DMS 273 (cell line): ENCODE results near the gene ARHGEF16.

ENCODE experiments used
- DNase-seq: peaks from one replicate; lab custom pipeline; 2025; ENCODE audit not compliant: unreplicated experiment; lab: John Stamatoyannopoulos, UW

The ARHGEF16 gene

DNA sequence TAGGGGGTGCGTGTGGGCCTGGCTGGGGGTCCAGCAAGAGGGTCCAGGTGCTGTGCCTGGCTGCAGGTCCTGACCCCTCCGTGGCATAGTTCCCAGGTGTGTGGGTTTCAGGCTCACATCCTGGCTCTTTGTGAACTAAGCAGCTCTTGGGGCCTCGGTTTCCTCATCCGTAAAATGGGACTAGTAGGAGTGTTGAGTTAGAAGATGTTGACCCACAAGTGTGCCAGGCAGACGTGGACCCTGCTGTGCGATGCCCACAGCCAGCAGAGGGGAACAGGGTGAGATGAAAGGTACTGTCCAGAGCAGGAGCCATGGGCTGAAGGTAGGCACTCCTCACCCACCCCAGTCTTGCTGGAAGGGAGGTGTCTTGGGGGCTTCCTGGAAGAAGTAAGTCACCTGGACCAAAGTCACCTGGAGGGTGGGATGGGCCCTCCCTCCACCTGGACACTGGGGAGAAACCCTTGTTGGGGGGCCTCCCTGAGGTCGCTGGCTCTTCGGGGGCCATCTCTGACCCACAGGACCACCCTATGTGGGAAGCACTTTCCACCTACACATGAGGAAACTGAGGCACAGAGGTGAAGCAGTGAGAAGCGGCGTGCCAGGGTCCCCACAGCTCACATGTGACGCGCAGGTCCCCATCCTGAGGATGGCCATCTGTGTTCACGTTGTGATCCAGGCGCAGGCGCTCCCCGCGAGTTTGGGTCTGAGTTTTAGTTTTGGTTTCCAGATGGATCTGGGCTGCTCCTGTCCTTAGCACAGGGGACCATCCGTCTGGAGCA, 1.4 kb downstream of the ARHGEF16 start:
- no peak for DNase-seq

DNA sequence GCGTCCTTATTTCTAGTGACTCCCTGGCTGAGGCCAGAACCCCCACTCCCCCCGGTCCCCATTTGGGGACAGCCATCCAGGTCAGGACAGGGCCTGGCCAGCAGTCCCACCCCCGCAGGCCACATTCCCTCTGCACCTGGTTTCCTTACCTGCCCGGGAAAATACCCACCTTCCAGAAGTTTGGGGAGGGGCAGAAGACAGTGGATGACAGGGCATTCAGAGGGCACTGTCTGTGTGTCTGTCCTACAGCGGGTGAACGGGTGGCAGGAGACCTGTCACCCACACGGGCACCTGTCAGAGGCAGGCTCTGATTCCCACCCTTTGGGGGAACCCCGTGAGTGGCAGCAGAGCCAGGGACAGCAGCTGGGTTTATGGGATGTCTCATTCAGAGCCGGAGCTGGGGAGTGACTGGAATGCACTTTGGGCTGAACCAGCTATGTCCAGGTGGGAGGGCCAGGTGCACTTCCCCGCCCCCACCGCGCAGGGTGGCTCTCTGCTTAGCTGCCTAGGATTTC, 2.0 kb downstream of the ARHGEF16 start:
- no peak for DNase-seq

DNA sequence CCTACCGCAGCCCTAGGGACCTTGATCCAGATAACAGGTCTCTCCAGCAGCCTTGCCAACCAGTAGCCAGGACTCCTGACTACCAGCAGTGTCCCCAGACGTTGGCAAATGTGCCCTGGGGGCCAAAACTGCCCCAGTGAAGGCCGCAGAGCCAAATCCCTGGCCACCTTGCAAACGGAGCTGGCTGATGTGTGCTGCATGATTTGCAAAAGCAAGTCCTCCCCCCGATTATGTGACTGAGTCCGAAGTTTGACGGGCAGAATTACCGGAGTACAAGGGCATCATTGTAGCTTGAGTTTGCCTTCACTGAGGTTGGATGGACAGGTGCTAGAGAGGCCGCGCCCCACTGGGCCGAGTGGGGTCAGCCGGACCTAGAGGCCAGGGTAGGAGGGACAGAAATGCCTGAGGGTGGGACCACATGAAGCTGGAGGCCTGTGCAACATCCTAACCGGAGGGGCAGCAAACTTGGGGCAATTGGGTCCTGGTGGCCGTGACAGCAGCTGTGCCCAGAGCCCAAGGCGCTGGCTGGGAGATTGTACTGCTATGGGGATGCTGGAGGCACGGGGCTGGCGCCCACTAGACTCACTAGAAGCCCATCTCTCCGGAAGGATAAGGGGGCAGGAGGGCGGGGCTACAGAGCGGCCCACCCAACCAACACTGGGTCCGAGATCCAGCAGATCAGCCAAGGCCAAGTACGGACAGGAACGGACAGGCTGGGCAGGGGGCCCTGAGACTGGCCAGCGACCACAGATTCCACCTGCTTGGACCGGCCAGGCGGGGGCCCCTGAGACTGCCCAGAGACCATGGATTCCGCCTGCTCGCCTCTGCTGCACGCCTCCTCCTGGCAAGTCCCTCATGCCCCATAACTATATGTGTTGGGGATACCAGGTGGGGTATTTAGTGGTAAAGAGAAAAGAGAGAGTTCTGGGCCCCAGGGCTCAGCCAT, 2.8 kb downstream of the ARHGEF16 start:
- DNase-seq, result no peak

DNA sequence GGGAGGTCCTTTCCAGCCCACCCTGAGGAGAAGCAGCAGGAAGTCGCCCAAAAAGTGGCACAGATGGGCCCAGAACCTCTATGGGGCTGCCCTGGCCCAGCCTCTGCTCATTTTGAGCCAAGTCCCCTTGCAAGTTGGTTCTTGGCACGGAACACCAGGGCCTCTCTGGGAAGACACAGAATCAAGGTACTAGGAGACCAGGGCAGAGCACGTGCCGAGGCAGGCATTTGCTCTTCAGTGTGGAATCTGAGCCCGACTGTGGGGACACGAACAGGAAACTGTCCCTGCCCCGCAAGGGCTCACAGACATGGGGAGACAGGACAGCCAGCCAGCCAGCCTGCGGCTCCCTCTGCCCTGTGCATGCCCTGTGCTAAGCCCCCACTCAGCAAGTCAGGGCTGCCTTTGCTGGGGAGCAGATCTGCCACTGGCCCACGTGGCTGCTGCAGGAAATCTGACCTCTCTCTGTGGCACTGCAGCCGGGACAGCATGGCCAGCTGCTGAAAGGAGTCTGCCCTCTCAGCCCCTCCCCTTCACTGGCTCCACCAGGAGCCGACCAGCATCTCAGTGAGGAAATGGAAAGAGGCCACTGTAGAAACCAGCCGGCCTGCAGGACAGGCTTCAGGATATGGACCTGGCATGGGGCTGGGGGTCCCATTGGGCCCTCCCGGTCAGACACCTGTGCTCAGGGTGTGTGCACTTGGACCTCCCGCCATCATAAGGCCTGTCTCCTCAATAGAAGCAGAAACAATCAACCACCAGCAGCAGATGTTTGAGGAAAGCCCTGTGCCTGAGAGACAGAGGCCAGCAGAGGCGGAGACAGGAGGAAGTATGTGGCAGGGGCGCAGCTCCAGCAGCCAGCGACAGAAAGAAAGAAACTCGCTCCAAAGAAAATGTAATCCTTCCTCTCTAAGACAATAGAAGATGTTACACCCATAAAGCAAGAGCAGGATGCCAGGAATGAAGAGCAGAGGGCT, 3.7 kb downstream of the ARHGEF16 start:
- peak; percentile 46 for DNase-seq

DNA sequence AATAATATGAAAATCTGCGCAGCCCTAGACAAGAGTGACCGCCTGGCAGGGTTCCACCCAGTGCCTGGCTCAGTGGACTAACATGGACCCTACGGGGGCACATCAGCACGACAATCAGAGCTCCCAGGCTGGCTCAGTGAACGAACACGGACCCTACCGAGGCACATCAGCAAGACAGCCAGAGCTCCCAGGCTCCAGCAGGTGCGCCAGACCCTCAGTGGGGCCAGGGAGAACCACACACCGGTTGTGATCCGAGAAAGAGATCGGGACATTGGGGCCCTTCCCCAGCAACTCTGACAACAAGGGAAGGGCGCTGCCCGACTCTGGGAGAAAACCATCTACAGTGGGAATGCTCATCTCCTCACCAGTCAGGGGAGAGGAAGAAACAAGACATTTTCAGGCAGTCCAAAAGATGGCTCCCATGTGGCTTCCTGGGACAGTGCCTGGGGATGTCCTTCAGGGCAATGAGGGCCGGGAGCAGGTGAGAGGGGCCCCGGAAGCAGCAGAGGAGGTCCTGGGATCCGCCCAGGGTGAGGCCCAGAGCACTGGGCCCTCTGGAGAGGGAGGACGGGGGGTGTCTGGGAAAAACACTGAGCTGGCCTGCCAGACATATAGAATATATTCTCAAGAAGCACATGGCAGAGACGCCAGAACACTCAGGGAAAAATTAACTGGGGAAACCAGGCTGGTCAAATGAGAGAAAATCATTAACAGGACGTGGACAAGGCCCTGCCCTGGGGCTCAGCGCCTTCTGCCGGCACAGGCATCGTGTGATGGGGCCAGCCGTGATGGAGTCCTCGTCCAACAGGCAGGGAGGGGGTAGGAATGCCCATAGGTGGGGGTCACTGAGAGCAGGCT, 4.8 kb downstream of the ARHGEF16 start:
- DNase-seq, result no peak

DNA sequence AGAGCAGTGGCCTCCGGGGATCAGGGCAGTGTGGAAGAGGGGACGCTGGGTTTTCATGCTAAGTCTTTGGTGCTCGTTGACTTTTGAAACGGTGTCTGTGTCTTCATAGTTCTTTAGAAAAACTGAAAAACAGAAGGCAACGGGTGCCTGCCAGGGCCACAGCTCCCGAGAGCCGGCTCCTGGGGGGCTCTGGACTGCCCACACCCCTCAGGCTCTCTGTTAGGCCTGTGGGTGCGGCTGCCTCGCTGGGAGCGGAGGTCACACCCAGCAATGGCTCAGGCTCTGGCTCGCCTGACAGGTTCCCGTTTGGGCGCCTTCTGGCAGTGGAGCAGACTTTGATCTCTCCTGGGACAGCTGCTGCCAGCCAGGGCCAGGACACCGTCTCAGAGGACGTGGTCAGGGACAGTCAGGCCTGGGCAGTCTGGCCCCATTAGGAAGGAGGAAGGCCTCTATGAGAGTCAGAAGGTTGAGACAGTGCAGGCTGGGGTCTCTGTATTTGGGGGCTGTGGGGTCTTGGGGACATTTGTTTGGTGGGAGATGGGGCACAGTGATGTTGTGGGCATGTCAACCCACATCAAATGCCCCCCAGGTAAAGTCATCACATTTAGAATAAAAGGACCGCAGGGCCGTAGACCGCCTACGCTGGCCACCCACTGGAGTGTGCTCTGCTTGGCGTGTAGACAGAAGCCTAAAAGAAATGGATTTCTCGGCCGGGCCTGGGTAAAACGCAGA, 5.6 kb downstream of the ARHGEF16 start:
- DNase-seq, result no peak

DNA sequence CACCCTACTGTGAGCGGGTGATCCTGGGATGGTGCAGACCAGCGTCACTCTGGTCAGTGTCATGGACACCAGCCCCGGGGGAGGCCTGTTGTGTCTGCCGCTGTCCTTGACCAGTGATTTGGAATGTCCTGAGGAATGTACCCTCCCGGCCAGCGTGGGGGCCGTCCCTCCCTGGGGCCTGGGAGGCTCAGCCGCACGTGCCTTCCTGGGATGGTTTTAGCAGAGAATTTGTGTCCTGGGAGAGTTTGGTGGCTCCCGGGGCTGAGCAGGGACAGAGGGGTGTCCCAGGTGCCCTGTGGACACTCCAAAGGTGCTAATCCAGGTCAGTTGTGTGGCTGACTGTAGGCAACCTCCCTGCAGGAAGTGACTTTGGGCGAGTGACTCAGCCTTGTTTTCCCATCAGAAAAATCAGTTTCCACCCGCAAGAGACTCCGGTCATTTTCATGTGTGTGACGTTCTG, 6.2 kb downstream of the ARHGEF16 start:
- DNase-seq, result no peak

DNA sequence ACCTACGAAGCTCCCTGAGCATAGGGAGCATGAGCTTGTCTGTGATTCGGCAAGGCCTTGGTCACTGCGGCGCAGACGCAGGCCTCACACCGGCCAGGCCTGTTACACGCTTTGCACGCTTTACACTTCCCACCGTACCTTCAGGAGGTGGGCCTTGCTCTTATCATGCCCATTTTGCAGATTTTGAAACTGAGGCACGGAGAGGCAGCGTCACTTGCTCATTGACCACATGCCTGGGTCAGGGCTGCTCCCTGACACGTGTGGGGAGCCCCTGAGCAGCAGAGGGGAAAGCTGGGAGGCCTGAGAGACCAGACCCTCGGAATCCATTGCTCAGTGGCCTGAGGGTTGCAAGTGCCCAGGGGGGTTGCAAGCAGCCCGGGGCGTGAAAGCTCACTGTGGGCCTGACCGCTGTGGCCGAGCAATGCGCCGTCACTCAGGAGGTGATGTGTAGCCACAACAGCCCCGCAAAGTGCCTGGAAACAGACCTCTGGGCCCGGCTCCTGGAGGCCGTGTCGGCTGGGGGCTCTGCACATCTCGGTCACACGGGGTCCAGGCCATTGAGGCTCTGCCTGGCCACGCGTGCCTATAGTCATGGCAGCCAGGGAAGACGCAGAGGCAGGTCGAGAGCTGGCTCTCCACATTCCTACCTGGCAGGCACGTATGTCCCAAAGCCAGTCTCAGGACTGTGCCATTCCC, 6.9 kb downstream of the ARHGEF16 start:
- no peak for DNase-seq

DNA sequence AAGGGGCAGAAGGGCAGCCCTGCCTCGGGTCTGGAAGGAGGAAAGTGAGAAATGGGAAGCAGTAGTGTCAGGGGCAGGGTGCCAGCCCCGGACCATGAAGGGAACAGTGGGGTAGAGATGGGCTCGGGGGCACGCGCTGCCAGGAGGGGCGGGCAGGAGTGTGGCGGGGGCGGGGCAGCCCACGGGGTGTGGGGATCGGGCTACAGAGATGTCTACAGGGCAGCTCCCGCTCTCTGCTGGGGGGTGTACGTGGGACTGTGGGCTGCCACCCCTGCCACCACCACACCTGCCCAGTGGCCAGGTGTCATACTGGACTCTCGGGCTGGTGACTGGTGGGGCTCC, 7.4 kb downstream of the ARHGEF16 start:
- DNase-seq, result no peak

DNA sequence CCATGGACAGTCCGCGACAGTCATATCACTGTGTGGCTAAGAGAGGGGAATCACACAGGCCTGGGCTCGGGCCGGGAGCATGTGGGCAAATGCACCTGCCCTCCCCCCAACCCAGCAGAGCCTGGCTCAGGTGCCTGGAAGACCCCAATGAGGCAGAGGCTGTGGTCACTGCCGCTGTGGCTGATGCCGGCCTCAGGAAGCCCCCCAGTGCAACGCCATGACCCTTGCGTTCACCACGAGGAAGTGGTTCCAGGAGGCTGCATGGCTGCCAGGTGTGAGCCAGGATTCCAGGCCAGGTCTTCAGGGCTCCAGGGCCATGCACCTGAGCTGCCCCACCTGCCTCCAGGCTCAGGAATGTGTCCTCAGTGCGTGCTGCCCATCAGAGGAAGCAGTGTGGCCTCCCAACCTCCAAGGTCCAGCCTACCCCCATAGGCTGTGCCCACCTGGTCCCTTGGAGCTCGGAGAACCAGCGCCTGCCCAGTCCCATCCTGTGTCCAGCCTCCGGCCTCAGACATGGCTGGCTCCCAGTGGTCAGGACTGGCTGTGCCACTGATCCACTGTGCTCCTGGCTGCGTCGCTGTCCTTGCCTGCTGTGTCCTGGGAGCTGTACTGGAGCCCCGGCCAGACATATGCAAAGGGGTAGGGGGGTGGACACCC, 8.0 kb downstream of the ARHGEF16 start:
- no peak for DNase-seq

DNA sequence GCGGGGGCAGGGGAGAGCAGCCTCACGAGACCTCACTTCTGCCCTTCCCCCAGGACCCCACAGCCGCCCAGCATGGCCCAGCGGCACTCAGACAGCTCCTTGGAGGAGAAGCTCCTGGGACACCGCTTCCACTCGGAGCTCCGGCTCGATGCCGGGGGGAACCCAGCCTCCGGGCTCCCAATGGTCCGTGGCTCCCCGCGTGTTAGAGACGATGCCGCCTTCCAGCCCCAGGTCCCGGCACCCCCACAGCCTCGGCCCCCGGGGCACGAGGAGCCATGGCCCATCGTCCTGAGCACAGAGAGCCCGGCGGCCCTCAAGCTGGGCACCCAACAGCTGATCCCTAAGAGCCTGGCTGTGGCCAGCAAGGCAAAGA, 8.5 kb downstream of the ARHGEF16 start:
- DNase-seq, result no peak

DNA sequence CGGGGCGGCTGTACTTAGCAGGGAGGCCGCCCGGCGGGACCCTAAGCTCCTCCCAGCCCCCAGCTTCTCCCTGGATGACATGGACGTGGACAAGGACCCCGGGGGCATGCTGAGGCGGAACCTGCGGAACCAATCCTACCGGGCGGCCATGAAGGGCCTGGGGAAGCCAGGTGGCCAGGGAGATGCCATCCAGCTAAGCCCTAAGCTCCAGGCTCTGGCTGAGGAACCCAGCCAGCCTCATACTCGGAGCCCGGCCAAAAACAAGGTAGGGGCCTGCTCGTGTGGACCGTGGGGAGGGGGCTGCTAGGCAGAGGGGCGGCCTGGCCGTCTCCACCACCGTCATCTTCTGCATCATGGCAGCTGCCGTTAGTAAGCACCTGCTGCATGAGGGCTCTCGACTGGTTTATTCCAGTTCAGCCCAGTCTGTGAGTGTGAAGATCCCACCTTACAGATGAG, 9.0 kb downstream of the ARHGEF16 start:
- DNase-seq, result no peak

DNA sequence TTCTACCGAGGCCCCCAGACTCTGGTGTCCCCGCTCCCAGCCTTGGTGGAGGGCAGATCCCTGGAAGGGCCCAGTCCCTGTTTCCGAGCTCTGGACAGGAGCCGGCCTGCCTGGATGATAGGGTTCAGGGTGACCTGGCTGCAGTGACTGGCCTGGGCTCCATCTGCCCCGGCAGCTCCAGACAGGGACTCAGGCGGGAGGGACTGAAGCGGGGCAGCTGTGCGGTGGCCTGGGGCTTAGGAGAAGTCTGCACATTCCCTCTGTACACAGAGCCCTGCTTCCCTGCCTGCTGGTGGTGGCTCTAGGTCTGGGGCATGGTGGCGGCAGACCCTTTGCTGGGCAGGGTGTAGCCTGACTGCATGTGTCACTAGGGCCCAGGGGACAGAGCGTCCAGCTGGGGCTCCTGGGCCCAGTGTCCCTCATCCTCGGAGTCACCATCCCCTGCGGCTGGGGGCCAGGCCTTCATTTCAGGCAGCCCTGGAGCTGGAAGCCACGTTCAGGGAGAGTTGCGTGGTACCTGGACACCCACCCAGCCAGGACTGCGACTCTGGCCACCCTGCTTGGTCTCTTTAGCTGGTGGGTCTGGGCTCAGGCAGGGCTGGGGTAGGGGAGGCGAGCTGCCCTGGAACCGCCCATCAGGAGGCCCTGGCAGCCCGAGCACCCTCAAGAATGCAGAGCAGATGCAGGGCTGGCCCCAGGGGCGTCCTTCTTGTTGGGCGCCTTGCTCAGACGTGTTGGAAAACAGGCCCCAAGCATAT, 9.6 kb downstream of the ARHGEF16 start:
- no peak for DNase-seq

DNA sequence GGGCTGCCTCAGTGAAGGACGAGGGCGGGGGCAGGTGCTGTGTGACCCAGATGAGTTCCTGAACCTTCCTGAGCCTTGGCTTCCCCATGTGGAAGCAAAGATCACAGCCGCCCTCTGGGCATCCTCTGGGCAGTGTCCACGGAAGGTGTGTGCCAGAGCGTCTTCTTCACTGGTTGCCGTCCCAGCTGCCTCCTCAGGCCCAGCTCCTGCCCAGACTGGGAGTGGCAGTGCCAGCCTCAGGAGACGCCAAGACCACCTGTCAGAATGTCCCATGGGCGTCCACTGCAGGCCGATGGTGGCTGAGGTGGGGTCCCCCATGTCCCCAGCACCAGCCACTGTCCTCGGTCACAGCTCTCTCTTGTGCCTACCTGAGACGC, 10.2 kb downstream of the ARHGEF16 start:
- no peak for DNase-seq

DNA sequence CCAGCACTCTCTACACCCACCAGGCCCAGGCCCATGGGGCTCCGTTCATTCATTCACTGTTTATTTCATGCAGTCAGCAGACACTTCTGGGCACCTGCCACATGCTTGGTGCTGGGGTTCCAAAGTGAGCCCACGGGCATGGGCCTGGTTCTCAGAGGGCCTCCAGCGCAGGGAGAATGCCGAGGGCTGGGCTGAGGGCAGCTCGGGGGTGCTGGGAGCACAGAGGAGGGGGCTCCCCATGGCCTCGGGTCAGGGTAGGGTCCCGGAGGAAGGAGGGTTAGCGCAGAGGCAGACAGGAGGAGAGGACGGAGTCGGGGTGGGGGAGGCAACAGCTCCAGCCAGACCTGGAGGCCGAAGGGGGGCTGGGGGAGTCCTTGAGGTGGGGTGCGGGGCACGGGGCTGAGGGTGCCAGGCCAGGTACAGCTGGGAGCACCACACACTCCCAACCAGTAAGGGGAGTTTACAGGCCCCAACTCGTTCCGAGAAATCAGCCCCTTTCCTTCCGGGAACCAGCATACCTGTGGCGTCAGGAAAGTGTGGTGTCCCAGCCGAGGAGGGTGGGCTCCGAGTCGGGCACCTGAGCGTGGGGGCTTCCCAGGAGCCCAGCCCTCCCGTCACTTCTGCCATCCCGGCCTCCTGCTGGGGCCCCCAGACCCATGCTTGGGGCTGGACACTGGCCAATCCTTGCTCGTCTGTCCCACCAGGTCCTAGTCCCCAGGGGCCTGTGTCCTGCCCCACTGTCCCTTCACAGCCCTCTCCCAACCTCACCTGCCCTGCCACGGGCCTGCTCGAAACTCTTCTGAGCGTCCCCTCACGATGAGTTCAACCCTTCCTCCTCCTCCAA, 10.8 kb downstream of the ARHGEF16 start:
- DNase-seq, result no peak

DNA sequence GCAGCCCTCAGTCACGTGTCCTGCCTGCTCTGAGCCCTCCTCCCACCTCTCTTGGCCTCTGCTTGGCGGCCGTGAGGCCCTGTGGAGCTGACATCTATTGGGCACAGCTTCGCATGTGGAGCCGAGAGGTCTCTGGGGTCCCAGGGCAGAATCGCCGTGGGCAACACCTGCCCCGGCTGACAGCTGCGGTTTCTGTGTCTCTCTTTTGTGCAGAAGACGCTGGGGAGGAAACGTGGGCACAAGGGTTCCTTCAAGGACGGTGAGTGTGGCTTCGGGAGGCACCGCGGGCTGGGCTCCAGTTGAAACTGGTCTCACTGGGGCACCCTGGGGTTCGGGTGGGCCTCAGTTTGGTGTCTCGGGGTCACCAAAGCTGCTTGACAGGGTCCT, 11.5 kb downstream of the ARHGEF16 start:
- no peak for DNase-seq
